AG04449 (cell line): ENCODE data around the gene OR13J1.

ENCODE experiments used
- CTCF ChIA-PET: fragments of 350-600 bp; formaldehyde crosslinking; extraction: SDS; loops from one replicate; lab custom pipeline; 2021; ENCODE audit warnings: antibody characterized with exemption; lab: Yijun Ruan, JAX
- POLR2A ChIA-PET: fragments of 400-600, 350-600 bp; formaldehyde crosslinking; extraction: SDS; loops from one replicate; lab custom pipeline; 2020; ENCODE audit warnings: antibody characterized with exemption, inconsistent platforms; lab: Yijun Ruan, JAX
- DNase-seq: peaks from one replicate; pipeline ENCODE4 v3.0.0-alpha.2; 2010; ENCODE audit warnings: low read depth, low spot score
- H3K4me3 ChIP-seq: 2 replicates; pipeline ENCODE4 v1.5.1; 2011; ENCODE audit warnings: low read depth, mild to moderate bottlenecking, control low read depth, low read length
- CTCF ChIP-seq: IDR thresholded peaks from one replicate; pipeline ENCODE4 v1.5.1; 2011; ENCODE audit warnings: mild to moderate bottlenecking, moderate library complexity, low read length, control low read depth, inconsistent platforms; ENCODE audit not compliant: insufficient read depth; ENCODE audit errors: missing control alignments

OR13J1 gene

GRCh38 chr9:35909274-35909673, 39.1 kb upstream of the OR13J1 start, which contains the start of gene SPAAR:
Gene SPAAR, plus strand, starts transcription at chr9:35909490. Its CDS starts 974 bp downstream, at chr9:35910464.
- DNase-seq: no peak
- CTCF ChIA-PET: interaction anchor here (4.0 to 12.6 kb wide), 4 partner anchors 14 to 119 kb away, joined by 27 to 137 read pairs (median 37); no protein-coding TSS in a partner anchor
- no peak for TF ChIP-seq CTCF
- H3K4me3 ChIP-seq: no peak within 1 kb of the TSS
- POLR2A ChIA-PET: no interaction called here

GRCh38 chr9:35908504-35909125, 38.4 kb upstream of the OR13J1 start:
- ChIA-PET POLR2A (no interaction called here), CTCF (interaction anchor here (0.6 to 12.6 kb wide), 6 partner anchors 14 to 190 kb away, joined by 3 to 137 read pairs (median 31); no protein-coding TSS in a partner anchor)
- TF ChIP-seq CTCF: no peak
- DNase-seq: no peak
- no peak overlapping the region for H3K4me3 ChIP-seq

- peak; percentile 37 for DNase-seq
- ChIA-PET CTCF (interaction anchor here (0.6 to 12.6 kb wide), 13 partner anchors 15 to 190 kb away, joined by 3 to 207 read pairs (median 15); no protein-coding TSS in a partner anchor), POLR2A (interaction anchor here (1.2 to 2.6 kb wide), 7 partner anchors 13 to 129 kb away, joined by 4 to 15 read pairs (median 6); partner anchors contain the start of gene RECK)
- H3K4me3 ChIP-seq: peak overlapping the region; percentile 36
- TF ChIP-seq CTCF: no peak
These were observed 37.7 kb upstream of the OR13J1 start for GRCh38 chr9:35907711-35908503.

GRCh38 chr9:35906923-35907699, 36.9 kb upstream of the OR13J1 start:
- peak overlapping the region; percentile 36 for H3K4me3 ChIP-seq
- ChIA-PET POLR2A (interaction anchor here (0.6 to 2.6 kb wide), 12 partner anchors 13 to 283 kb away, joined by 3 to 15 read pairs (median 6); partner anchors contain the start of gene RECK), CTCF (interaction anchor here (0.8 to 12.6 kb wide), 11 partner anchors 16 to 117 kb away, joined by 3 to 207 read pairs (median 5); partner anchors contain the start of gene HINT2)
- no peak for TF ChIP-seq CTCF
- DNase-seq: peak; percentile 59

GRCh38 chr9:35905912-35906679, 35.9 kb upstream of the OR13J1 start, which contains the start of gene HRCT1:
Gene HRCT1, plus strand, starts transcription at chr9:35906202. Its CDS starts 86 bp downstream, at chr9:35906288.
- DNase-seq: peak; percentile 69
- H3K4me3 ChIP-seq: 0 out of 2 replicates have a peak within 1 kb of the TSS, but pooled peaks have one; percentile 36
- POLR2A ChIA-PET: interaction anchor here (0.6 to 2.6 kb wide), 12 partner anchors 14 to 178 kb away, joined by 3 to 15 read pairs (median 5); partner anchors contain the start of gene RECK
- CTCF ChIA-PET: interaction anchor here (0.8 to 12.6 kb wide), 15 partner anchors 9 to 116 kb away, joined by 3 to 207 read pairs (median 8); partner anchors contain the start of gene HINT2
- TF ChIP-seq CTCF: no peak
